HUES64 (cell line): ENCODE results near the gene KRT3.
"Not testable (repeated sequence)": the region's sequence is repeated elsewhere in the genome, so short reads cannot be mapped to it uniquely, and the experiment has no call there.

ENCODE experiments used
- H3K27ac ChIP-seq: 2 replicates; pipeline ENCODE4 v1.7.0; 2013; ENCODE audit warnings: low read depth, low read length, inconsistent platforms
- H3K27me3 ChIP-seq: 2 replicates; pipeline ENCODE4 v1.6.1; 2013; ENCODE audit warnings: mild to moderate bottlenecking, low read length; ENCODE audit not compliant: insufficient read depth
- H3K36me3 ChIP-seq: 2 replicates; pipeline ENCODE4 v1.6.1; 2013; ENCODE audit warnings: mild to moderate bottlenecking, low read length; ENCODE audit not compliant: insufficient read depth
- H3K4me1 ChIP-seq: 2 replicates; pipeline ENCODE4 v1.6.1; 2013; ENCODE audit warnings: mild to moderate bottlenecking, low read length, moderate library complexity; ENCODE audit not compliant: insufficient read depth
- H3K4me3 ChIP-seq: 2 replicates; pipeline ENCODE4 v1.5.1; 2013; ENCODE audit warnings: mild to moderate bottlenecking, low read length, moderate library complexity
- H3K9ac ChIP-seq: 2 replicates; pipeline ENCODE4 v1.6.1; 2013; ENCODE audit warnings: mild to moderate bottlenecking, low read depth, low read length
- H3K9me3 ChIP-seq: 2 replicates; pipeline ENCODE4 v1.6.1; 2013; ENCODE audit warnings: low read depth, low read length; ENCODE audit not compliant: insufficient read depth
- WGBS: fragments of 150-250, 120-280 bp; methylation state at CpG from one replicate; pipeline ENCODE4 v1.1.7; 2013; ENCODE audit warnings: missing lambda C conversion rate; 5-methylcytosine and 5-hydroxymethylcytosine counted together

Gene KRT3

GRCh38 chr12:52800259-52800917, 4.5 kb upstream of the KRT3 start:
- Histone ChIP-seq H3K9ac (no peak overlapping the region), H3K9me3 (no peaks in the 10 kb centered on the region), H3K27me3 (no peaks in the 10 kb centered on the region), H3K4me3 (no peak overlapping the region), H3K27ac (no peak overlapping the region), H3K4me1 (peaks cover 17% of the 10 kb centered on the region), H3K36me3 (no peaks in the 10 kb centered on the region)
- 93% methylated on average over 1 of the region's 1 CpG for WGBS

GRCh38 chr12:52799505-52800211, 3.7 kb upstream of the KRT3 start:
- H3K9me3 ChIP-seq: no peaks in the 10 kb centered on the region
- no peak overlapping the region for H3K4me3 ChIP-seq
- no peaks in the 10 kb centered on the region for H3K36me3 ChIP-seq
- H3K9ac ChIP-seq: no peak overlapping the region
- H3K27ac ChIP-seq: no peak overlapping the region
- WGBS: 74% methylated on average over 5 of the region's 5 CpGs
- peaks cover 14% of the 10 kb centered on the region; the same call in 1 of the 2 replicates for H3K4me1 ChIP-seq
- no peaks in the 10 kb centered on the region for H3K27me3 ChIP-seq

- peaks cover 14% of the 10 kb centered on the region; the same call in 1 of the 2 replicates for H3K4me1 ChIP-seq
Measured at GRCh38 chr12:52798671-52799504, 3.0 kb upstream of the KRT3 start.

GRCh38 chr12:52798003-52798670, 2.2 kb upstream of the KRT3 start:
- Histone ChIP-seq H3K27me3 (no peaks in the 10 kb centered on the region), H3K4me3 (no peak overlapping the region), H3K9ac (no peak overlapping the region), H3K36me3 (no peaks in the 10 kb centered on the region), H3K27ac (no peak overlapping the region), H3K9me3 (no peaks in the 10 kb centered on the region), H3K4me1 (peaks cover 14% of the 10 kb centered on the region; the same call in 1 of the 2 replicates)
- whole genome bisulfite sequencing: 94% methylated on average over 4 of the region's 4 CpGs

More at GRCh38 chr12:52798671-52799504, 3.0 kb upstream of the KRT3 start:
- H3K27ac ChIP-seq: no peak overlapping the region
- H3K9ac ChIP-seq: no peak overlapping the region
- no peaks in the 10 kb centered on the region for H3K36me3 ChIP-seq
- no peak overlapping the region for H3K4me3 ChIP-seq
- H3K9me3 ChIP-seq: no peaks in the 10 kb centered on the region
- H3K27me3 ChIP-seq: no peaks in the 10 kb centered on the region
- 73% methylated on average over 7 of the region's 7 CpGs for WGBS

- H3K9me3 ChIP-seq: no peaks in the 10 kb centered on the region
- peaks cover 14% of the 10 kb centered on the region; the same call in 1 of the 2 replicates for H3K4me1 ChIP-seq
- H3K9ac ChIP-seq: no peak overlapping the region
- no peaks in the 10 kb centered on the region for H3K36me3 ChIP-seq
- no peak overlapping the region for H3K4me3 ChIP-seq
- no peak overlapping the region for H3K27ac ChIP-seq
- H3K27me3 ChIP-seq: no peaks in the 10 kb centered on the region
Measured at GRCh38 chr12:52797529-52797894, 1.6 kb upstream of the KRT3 start.

- 97% methylated on average over 3 of the region's 3 CpGs for WGBS
- Histone ChIP-seq H3K27me3 (no peaks in the 10 kb centered on the region), H3K4me3 (no peak overlapping the region), H3K36me3 (no peaks in the 10 kb centered on the region), H3K9ac (no peak overlapping the region), H3K9me3 (no peaks in the 10 kb centered on the region), H3K4me1 (peaks cover 14% of the 10 kb centered on the region; the same call in 1 of the 2 replicates), H3K27ac (no peak overlapping the region)
Measured at GRCh38 chr12:52796839-52797528, 1.1 kb upstream of the KRT3 start.

- WGBS: 98% methylated on average over 3 of the region's 3 CpGs
- peaks cover 14% of the 10 kb centered on the region; the same call in 1 of the 2 replicates for H3K4me1 ChIP-seq
- no peaks in the 10 kb centered on the region for H3K27me3 ChIP-seq
- no peaks in the 10 kb centered on the region for H3K36me3 ChIP-seq
- H3K4me3 ChIP-seq: no peak overlapping the region
- no peak overlapping the region for H3K27ac ChIP-seq
- H3K9me3 ChIP-seq: no peaks in the 10 kb centered on the region
- H3K9ac ChIP-seq: no peak overlapping the region
Measured at GRCh38 chr12:52796429-52796794, 495 bp upstream of the KRT3 start.

GRCh38 chr12:52795332-52795674, 614 bp downstream of the KRT3 start:
- not testable (repeated sequence) for H3K9me3 ChIP-seq, H3K4me3 ChIP-seq, H3K27ac ChIP-seq, H3K27me3 ChIP-seq, H3K9ac ChIP-seq, H3K4me1 ChIP-seq, H3K36me3 ChIP-seq
- 95% methylated on average over 2 of the region's 2 CpGs for WGBS

- Histone ChIP-seq H3K27me3 (no peaks in the 10 kb centered on the region), H3K36me3 (no peaks in the 10 kb centered on the region), H3K4me3 (no peak overlapping the region), H3K9ac (no peak overlapping the region), H3K27ac (no peak overlapping the region), H3K4me1 (0 out of 2 replicates have a peak, but pooled peaks cover 1% of the 10 kb centered on the region), H3K9me3 (no peaks in the 10 kb centered on the region)
- WGBS: 89% methylated on average over 5 of the region's 5 CpGs
Measured at GRCh38 chr12:52794479-52795331, 1.2 kb downstream of the KRT3 start.
